Activated gamma-delta T cell treated with anti-CD3 and anti-CD28 coated beads, Interleukin-2, amount 50 U/mL, for 16 hours (primary cell): ENCODE data around the gene KIRREL1.

Source experiments
- DNase-seq: peaks from one replicate; pipeline ENCODE4 v3.0.0-alpha.2; 2020; ENCODE audit warnings: low read depth

The KIRREL1 gene

DNA sequence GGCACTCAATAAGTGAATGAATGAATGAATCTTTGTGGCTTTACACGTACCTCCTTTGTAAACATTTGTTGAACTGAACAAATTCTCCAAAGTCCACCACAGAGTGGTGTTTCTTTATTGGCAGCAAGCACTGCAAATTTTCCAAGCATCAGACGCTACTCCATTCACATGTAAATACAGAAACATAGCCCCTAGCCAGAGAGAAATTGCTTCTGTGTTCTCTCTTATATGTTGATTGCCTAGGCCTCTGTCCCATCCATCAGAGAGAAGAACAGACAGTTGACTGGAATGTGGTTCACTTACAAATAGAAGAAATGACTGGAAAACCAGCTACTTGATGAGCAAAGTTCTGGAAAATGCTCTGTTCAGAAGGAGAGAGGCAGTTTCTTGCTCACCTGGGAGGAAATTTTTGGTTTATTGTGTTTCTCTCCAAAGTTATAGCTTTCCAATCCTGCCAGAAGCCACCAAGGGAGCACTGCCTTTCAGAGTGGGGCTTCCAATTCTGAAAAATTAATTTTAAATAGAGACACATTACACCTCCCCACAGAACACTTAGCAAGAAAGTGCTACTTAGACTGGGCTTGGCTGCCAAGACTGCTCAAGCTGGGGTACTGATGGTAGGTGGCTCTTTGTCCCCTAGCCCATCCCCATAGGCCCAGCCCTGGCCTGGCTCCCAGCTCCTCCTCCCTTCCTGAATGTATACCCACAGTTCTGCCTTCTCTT, 18.1 kb upstream of the KIRREL1 start:
- no peak for DNase-seq

DNA sequence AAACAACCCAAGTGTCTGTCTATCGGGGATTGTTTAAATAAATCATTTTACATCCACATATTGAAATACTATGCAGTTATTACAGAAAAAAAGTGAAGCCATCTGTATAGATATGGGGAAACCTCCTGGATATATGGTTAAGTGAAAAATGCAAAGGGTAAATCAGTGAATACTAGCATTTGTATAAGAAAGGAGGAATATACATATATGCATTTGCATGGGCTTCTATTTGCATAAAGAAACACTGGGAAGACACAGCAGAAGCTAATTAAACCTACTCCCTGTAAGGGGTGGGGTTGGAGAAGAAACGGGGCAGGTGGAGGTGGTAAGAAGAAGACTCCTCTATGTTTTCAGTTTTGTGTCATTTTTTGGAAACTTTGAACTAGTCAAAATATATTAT, 16.6 kb upstream of the KIRREL1 start:
- DNase-seq = no peak

DNA sequence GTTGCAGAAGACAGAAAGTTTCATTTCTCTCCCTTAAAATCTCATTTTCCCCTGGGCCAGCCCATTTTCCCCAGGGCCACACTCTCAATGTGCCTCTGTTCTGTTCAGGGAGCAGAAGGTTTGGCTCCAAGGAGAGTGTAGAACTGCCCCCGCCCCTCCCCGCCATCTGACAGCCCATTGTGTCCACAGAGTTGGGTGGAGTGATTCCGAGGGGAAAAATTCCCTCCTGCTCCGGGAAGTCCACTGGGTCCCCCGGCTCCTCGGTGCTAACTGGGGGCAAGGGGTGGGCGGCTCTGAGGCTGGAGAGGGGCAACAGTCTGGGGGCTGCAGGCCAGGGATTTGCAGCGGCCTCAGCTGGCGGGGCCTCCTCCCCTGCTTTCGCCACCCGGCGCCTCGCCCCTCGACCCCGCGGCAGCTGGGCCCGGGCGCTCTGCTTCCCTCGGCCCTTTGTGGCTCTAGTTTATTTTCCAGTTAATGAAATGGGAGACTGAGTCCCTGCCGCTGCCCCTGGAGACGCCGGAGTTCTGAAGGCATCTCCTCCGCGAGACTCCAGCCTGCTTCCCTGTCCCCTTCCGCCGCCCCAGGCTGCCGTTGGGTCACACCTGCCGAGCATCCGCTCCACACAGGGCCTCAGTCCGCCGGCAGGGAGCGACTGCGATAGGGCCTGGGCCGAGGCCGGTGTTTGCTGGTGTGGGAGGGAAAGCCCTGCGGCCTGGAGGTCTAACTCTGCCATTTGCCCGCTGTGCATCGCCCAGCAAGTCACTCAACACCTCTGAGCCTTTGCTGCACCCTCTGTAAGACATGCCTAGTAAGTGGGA, 14.7 kb upstream of the KIRREL1 start:
- DNase-seq = no peak

GRCh38 chr1:157982136-157982535, 11.3 kb upstream of the KIRREL1 start:
- DNase-seq = no peak

- no peak for DNase-seq
Measured at GRCh38 chr1:157983787-157984186, 9.7 kb upstream of the KIRREL1 start.

- no peak for DNase-seq
Measured at GRCh38 chr1:157984469-157984868, 9.0 kb upstream of the KIRREL1 start.

- DNase-seq = no peak
Measured at GRCh38 chr1:157985473-157985872, 8.0 kb upstream of the KIRREL1 start.

DNA sequence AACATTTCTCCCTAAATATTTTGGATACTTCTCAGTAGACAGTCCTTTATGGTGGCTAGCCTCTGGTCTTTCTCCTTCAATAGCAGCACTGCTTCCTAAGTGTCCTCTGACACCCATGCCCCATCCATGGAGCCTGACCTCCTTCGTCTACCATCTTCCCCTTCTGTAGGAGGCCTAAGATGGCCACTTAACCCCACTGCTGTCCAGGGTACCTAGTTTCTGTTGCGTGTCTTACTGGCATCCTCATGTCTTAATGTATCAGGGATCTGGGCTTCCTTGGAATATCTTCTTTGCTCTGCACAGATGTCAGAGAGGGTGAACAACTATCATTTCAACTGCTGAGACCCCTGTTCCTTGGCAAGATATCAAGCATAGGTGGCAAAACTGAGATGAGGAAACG, 5.4 kb upstream of the KIRREL1 start:
- DNase-seq = no peak

GRCh38 chr1:157992031-157992832, 1.2 kb upstream of the KIRREL1 start:
- DNase-seq = peak; percentile 22

- DNase-seq = no peak
Measured at GRCh38 chr1:157992833-157993146, 655 bp upstream of the KIRREL1 start.

GRCh38 chr1:157993918-157994605, 617 bp downstream of the KIRREL1 start:
- no peak for DNase-seq

DNA sequence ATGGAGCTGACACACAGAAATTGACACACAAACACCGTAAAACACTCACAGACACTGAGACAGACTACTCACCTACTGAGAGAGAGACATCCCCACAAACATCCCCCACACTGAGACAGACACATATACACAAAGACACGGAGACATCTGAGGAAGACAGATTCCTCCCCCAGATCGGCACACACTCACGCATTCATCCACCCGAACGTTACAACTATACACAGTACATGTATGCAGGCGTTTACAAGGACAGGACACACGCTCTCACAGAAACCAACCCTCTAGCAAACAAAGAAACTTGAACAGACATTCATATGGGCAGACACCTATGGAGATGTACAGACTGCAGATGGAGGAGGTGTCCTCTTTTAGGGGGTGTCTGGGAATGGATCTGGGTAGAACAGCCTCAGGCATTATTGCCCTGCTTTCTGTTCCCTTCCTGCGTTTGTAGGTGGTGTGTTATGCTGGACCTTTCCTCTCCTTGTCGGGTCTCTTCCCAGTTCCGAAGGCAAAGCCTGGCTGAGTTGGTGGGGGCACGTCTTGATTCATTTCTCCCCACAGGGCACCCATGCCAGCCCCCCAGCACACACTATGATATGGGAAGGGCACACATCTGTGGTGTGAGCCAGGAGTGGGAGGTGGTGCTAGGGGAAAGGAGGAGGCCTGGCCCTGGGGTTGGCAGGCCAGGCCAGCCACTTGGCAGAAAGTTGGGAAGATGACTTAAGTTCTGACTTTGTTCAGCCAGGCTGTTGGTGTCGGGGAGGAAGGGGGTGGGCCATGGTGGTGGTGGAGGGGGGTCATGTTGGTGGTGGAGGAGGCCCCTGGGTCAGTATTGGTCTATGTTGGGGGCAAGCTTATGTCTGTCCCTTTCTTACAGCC, 1.5 kb downstream of the KIRREL1 start:
- DNase-seq = no peak

DNA sequence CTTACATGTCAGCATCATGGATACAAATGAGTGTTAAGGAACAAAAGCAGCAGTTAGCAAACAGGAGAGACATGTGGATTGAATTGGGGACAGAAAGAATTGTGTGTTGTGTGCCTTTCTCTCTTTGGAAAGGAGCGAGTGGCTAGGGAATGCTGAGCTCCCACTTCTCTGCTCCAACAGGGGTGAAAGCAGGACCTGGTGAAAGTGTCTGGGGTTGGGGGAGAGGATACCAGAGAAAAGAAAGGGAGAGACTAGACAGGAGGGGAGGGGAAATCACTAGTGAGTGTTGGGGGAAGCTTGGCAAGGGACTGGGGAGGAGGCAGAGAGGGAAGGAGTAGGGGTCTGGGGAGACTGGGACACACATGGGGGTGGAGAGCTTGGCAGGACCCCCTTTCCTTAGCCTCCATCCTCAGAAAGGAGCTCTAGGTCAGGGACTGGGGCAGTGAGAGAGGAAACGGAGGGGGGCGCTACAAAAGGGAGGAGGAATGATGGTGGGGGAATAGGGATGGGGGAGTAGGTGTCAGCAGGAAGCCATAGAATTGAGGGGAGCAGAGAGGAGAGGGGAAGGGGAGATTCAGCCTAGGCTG, 2.2 kb downstream of the KIRREL1 start:
- DNase-seq = no peak

DNA sequence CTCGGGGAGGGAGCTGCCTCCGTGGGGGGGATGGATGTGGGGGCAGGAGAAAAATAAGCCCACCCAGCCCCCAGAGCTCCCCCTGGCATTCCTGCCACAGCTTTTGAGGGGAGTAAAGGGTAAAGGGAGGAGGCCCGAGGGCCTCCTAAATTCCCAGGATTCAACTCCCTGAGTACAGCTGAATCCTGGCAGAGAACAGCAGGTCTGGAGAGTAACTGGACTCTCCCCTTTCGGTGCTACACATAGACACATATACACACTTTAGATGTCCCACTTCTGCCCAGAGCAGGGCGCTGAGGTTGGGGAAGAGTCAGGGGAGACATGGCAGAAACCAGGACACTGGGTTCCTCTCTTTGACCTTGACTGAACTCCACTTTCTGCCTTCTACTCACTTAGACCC, 3.0 kb downstream of the KIRREL1 start:
- no peak for DNase-seq

GRCh38 chr1:158000507-158000906, 7.1 kb downstream of the KIRREL1 start:
- DNase-seq = no peak

- DNase-seq = no peak
Measured at GRCh38 chr1:158002022-158002630, 8.7 kb downstream of the KIRREL1 start.

DNA sequence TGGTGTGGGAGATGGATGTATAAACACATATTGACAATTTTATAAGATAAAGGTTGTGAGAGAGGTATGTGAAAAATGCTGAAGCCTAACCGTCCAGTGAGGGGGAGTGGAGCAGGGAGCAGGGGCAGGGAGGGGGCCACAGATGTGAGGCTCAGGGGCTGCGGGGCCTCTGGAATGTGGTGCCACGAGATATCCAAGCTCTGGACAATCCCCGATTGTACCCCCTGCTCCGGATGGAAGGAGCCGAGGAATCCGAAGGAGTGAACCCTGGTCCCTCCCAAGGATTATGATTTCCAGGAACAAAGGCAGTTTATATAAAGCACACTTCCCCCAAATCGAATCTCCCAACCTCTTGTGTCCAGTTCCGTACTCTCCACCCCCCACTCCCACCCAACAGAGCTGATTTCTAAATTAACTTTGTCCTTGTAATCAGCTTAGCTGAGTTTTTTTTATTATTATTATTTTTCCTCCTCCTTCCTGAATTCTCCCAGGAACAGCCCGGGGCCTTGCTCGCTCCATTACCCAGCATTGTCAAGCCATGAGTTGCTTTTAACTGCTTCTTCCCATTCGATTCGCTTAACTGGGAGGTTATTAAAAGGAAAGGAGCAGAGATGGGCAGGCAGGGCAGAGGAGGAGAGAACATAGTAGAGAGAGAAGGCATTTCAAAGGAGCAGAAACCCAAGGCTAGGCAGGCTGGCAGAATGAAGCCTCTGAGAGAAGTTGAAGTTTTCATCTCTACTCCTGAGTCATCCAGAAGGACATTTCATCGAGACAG, 9.4 kb downstream of the KIRREL1 start:
- DNase-seq = no peak

GRCh38 chr1:158003406-158003800, 10.0 kb downstream of the KIRREL1 start:
- DNase-seq = no peak

DNA sequence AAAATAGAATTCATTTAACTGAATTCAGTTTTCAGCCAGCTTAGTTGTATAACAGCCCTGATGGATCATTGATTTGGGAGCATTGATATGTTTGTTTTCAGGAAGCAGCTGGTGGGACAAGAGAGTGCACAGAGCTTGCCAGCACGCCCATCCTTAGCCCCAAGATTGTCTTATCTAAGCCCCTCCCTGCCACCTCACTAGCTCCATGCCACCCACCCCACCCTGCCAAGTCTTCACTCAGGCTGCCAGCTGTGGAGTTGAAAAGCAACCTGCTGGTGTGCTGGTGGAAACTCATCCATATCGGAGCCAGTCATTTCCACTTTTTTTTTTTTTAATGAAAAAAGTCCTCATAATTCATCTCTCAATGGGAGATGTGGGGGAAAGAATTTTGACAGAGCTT, 11.8 kb downstream of the KIRREL1 start:
- no peak for DNase-seq

GRCh38 chr1:158007180-158007579, 13.7 kb downstream of the KIRREL1 start:
- no peak for DNase-seq
